ENCODE results near the gene DPH2. TPM values are rescaled to one million over a fixed set of nuclear protein-coding genes. Genes with fewer than 3 reads are reported as not detected.
A peak's percentile ranks its signal among the peaks of the same experiment; 100 is the strongest.

The DPH2 gene
- total and polyA plus RNA-seq, 10 of the 15 experiments (the other 5 are each of a cell fraction or from before 2014, with no cell fraction given): 13.1 to 82.9 (median 52.0) TPM

- Histone ChIP-seq H2AFZ (ENCODE audit: control insufficient read depth, low read depth, low read length) (no peak overlapping the region; the same call in 1 of the 2 replicates), H4K20me1 (ENCODE audit: control insufficient read depth, insufficient read depth) (no peaks in the 10 kb centered on the region), H3K27me3 (replicated peaks in 1 of 2; ENCODE audit: control insufficient read depth in 2 of 2, insufficient read depth in 2 of 2, low read length in 1 of 2) (no peaks in the 10 kb centered on the region), H3K4me2 (ENCODE audit: control insufficient read depth, insufficient read depth) (peak overlapping the region; percentile 93), H3K79me2 (ENCODE audit: control insufficient read depth, insufficient read depth, low read length) (peaks cover 24% of the 10 kb centered on the region), H3K9me3 (replicated peaks; ENCODE audit: control insufficient read depth, insufficient read depth, low read length) (no peaks in the 10 kb centered on the region), H3K36me3 (ENCODE audit: control insufficient read depth in 2 of 2, insufficient read depth in 2 of 2, low read length in 1 of 2) (peaks cover 8 to 11% of the 10 kb centered on the region in 2 experiments; a peak in 3 of 4 replicates), H3K4me3 (peak overlapping the region; percentile 98), H3K27ac (ENCODE audit: control insufficient read depth, insufficient read depth) (peak overlapping the region; percentile 60), H3K9ac (ENCODE audit: control insufficient read depth, insufficient read depth, low read length) (peak overlapping the region; percentile 89), H3K4me1 (ENCODE audit: control insufficient read depth, insufficient read depth, low read length) (peaks cover 18% of the 10 kb centered on the region)
- ChIA-PET SMC1A (ENCODE audit: uncharacterized antibody, unreplicated experiment) (no interaction called here), POLR2A (interaction anchor here (1.0 kb wide), 1 partner anchor 23 kb away, joined by 3 read pairs; the partner anchor contains the start of gene IPO13), CTCF (interaction anchor here (0.9 to 2.0 kb wide), 4 partner anchors 23 to 66 kb away, joined by 3 to 6 read pairs (median 4); no protein-coding TSS in a partner anchor), RAD21 (ENCODE audit: unreplicated experiment) (interaction anchor here (2.6 kb wide), 1 partner anchor 207 kb away, joined by 6 read pairs; no protein-coding TSS in a partner anchor)
- WGBS (ENCODE audit: insufficient coverage, insufficient replicate concordance, low lambda C conversion rate, missing lambda C conversion rate): 15% methylated on average over 5 of the region's 5 CpGs
- ATAC-seq (no peak), FAIRE-seq (no peak), DNase-seq (ENCODE audit: low read depth, low spot score) (no peak)
- BruUV-seq (replicated peaks): no TSS peak
- intact Hi-C loops (cut with micrococcal nuclease; ENCODE audit: unreplicated experiment): no loop called here
- TF ChIP-seq, protein P1, sequence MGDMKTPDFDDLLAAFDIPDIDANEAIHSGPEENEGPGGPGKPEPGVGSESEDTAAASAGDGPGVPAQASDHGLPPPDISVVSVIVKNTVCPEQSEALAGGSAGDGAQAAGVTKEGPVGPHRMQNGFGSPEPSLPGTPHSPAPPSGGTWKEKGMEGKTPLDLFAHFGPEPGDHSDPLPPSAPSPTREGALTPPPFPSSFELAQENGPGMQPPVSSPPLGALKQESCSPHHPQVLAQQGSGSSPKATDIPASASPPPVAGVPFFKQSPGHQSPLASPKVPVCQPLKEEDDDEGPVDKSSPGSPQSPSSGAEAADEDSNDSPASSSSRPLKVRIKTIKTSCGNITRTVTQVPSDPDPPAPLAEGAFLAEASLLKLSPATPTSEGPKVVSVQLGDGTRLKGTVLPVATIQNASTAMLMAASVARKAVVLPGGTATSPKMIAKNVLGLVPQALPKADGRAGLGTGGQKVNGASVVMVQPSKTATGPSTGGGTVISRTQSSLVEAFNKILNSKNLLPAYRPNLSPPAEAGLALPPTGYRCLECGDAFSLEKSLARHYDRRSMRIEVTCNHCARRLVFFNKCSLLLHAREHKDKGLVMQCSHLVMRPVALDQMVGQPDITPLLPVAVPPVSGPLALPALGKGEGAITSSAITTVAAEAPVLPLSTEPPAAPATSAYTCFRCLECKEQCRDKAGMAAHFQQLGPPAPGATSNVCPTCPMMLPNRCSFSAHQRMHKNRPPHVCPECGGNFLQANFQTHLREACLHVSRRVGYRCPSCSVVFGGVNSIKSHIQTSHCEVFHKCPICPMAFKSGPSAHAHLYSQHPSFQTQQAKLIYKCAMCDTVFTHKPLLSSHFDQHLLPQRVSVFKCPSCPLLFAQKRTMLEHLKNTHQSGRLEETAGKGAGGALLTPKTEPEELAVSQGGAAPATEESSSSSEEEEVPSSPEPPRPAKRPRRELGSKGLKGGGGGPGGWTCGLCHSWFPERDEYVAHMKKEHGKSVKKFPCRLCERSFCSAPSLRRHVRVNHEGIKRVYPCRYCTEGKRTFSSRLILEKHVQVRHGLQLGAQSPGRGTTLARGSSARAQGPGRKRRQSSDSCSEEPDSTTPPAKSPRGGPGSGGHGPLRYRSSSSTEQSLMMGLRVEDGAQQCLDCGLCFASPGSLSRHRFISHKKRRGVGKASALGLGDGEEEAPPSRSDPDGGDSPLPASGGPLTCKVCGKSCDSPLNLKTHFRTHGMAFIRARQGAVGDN (IDR thresholded peaks at IDR 0.05): no peak
- TF ChIP-seq ASH2L (IDR thresholded peaks at IDR 0.05; ENCODE audit: borderline replicate concordance, low read depth) (no peak), FOS (IDR thresholded peaks at IDR 0.05; ENCODE audit: borderline replicate concordance, extremely low read depth, insufficient read length) (no peak), ATF7 (IDR thresholded peaks at IDR 0.05; ENCODE audit: low read depth) (no peak), ELK1 (IDR thresholded peaks at IDR 0.05; ENCODE audit: low read depth, low read length) (no peak), NFYB (IDR thresholded peaks at IDR 0.05; ENCODE audit: insufficient read depth, low read depth, low read length) (no peak), TBL1XR1 (IDR thresholded peaks at IDR 0.05; ENCODE audit: low read depth, low read length) (no peak), ZNF24 (IDR thresholded peaks at IDR 0.05) (no peak), YY1 (IDR thresholded peaks at IDR 0.05; ENCODE audit: low read depth, low read length) (no peak), POU2F2 (IDR thresholded peaks at IDR 0.05; ENCODE audit: borderline replicate concordance, low read depth, low read length) (no peak), SMAD5 (IDR thresholded peaks at IDR 0.05; ENCODE audit: low read depth) (no peak), NR2F1 (conservative IDR thresholded peaks at IDR 0.05) (no peak)
- in situ Hi-C loops (cut with MboI): no loop called here
Observed at GRCh38 chr1:43970502-43970901, 692 bp downstream of the DPH2 start.

Data from GM12878 (cell line).